ENCODE data around the gene NKX2-8. TPM values are rescaled to one million over a fixed set of nuclear protein-coding genes. Genes with fewer than 3 reads are reported as not detected.
"Not testable (repeated sequence)": the region's sequence is repeated elsewhere in the genome, so short reads cannot be mapped to it uniquely, and the experiment has no call there.

The NKX2-8 gene
- total RNA-seq, 2 donors from 2014 or later, result not detected

DNA sequence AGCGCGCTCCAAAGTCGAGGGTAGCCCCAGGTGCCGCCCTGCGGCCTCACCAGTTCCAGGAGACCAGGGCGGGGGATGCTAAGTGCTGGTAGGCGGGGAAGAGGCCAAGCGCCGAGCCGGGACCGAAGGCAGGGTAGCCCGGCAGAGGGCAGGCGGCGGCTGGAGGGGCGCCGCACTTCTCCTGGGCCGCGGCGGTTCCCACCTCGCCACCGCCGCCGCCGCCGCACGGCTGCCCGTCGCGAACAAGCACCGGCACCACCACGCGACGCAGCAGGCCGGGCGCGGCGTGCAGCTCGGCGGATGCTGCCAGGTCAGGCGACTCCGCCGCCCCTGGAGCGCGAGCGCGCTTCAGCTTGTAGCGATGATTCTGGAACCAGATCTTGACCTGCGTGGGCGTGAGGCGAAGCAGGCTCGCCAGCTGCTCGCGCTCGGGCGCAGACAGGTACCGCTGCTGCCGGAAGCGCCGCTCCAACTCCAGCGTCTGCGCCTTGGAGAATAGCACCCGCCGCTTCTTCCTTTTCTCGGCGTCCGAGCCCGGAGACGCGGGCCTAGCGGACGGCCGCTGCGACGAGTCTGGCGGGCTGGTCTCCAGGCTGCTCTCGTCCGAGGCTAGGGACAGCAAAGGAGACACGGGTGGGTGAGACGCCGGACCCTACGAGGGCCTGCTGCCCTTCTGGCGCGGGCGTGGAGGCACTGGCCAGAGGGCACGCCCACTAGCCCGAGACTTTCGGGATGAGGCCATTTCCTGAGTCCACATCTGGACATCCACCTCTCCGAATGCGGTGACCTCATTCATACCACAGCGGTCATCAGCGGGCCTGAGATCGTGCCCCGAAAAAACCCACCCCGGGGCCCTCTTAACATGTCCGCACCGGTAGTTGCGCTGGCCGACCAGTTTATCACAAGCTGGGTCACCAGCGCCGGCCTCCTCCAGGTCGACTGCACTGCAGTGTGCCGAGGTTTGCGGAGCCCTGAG, 1.3 kb downstream of the NKX2-8 start:
- ATAC-seq (peak; percentile 68), DNase-seq (peak in 1 of 2 donors; percentile 30)
- intact Hi-C loops (cut with DNase I, micrococcal nuclease), result no loop called here

GRCh38 chr14:36580141-36580855, 2.1 kb downstream of the NKX2-8 start:
- ATAC-seq, result no peak

DNA sequence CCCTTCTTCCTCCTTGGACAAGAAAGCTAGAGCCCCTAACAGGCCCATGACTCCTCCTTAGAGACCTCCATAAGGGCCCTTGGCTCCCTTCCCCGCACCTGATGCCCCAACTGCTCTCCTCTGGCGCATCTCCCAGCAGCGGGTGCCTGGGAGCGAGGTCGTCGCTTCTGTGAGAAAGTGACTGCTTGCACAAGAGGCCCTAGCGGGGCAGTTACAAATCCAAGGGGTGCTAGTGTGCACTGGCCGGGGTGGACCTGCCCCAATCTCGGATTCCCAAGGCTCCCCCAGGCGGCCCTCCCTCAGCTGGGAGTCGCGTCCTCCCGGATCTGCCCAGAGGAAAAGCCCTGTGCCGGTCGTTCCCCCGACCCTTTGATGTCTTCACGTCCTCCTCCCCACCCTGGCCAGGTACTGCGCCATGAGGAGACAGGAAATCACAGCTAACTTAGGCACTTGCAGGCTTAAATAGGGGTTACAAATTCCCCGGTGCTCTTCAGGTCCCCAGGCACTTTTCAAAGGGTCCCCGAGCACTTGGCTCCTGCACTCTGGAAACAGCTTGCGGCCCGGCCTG, 2.8 kb downstream of the NKX2-8 start:
- no peak for DNase-seq
- ATAC-seq, result no peak

More at GRCh38 chr14:36580141-36580855, 2.1 kb downstream of the NKX2-8 start:
- no peak for DNase-seq
- intact Hi-C loops (cut with DNase I, micrococcal nuclease), result no loop called here

DNA sequence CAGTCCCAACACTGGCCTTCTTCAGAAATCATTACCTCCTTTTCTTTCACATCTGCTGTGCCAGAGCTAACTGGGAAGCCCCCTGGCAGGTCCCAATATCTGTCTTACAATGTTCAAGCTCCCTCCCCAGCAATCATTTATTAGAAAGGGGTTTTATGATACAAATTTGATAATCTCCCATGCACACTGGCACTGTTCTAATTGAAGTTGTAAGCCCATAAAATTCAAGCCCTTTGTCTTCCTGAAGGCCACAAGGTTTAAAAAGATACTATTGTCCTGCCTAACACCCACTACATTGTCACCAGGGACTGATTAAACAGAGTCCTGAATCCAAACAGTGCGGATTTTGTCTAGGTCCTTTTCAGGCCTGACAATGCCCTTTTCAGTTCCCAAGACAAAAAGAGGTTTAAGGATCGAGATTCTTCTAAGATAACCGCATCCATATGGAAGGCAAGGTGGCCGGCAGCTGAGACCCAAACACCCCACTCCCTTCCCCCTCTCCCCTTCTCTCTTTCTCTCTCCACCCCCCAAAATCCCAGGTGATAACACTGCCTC, 3.3 kb downstream of the NKX2-8 start:
- no peak for DNase-seq
- ATAC-seq, result no peak
- intact Hi-C loops (cut with DNase I, micrococcal nuclease), result no loop called here

More for the DNA sequence above, 2.8 kb downstream of the NKX2-8 start:
- intact Hi-C loops (cut with DNase I, micrococcal nuclease), result no loop called here

GRCh38 chr14:36570065-36570464, 12.3 kb downstream of the NKX2-8 start:
- ATAC-seq, result no peak
- intact Hi-C loops (cut with DNase I, micrococcal nuclease), result no loop called here
- DNase-seq, result no peak

DNA sequence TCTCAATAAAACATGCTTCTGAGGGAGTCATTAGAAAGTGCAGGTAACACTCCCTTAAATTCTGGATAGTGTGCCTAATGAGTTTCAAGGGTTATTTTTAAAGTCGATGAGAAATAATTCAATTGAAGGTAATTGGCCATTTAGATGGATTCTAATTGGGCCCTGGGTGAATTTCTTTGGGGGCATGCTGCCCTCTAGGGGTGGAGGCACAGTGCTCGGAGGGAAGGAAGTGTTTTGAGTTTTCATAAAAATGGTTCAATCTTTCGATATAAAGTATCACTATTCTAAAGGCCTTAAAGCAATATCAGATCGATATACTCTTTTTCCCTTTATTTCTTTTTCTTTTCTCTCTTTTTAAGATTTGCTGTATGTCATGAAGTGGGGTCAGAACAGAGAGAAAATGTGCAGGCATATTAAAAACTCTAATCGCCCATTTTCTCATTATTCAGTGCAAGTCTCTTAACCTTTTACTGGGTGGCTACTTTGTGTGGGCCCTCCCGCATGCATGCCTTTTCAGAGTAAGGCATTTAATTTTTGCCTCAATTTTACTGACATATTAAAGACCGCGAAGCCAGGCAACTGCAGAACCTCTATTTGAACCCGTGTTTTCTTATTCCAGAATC, 25.5 kb downstream of the NKX2-8 start:
- ATAC-seq, result peak; percentile 42
- intact Hi-C loops (cut with DNase I, micrococcal nuclease), result no loop called here

GRCh38 chr14:36555998-36556743, 26.2 kb downstream of the NKX2-8 start:
- ATAC-seq (no peak), DNase-seq (no peak)
- intact Hi-C loops (cut with DNase I, micrococcal nuclease), result no loop called here

More for the DNA sequence above, 25.5 kb downstream of the NKX2-8 start:
- peak in 1 of 2 donors; percentile 28 for DNase-seq

DNA sequence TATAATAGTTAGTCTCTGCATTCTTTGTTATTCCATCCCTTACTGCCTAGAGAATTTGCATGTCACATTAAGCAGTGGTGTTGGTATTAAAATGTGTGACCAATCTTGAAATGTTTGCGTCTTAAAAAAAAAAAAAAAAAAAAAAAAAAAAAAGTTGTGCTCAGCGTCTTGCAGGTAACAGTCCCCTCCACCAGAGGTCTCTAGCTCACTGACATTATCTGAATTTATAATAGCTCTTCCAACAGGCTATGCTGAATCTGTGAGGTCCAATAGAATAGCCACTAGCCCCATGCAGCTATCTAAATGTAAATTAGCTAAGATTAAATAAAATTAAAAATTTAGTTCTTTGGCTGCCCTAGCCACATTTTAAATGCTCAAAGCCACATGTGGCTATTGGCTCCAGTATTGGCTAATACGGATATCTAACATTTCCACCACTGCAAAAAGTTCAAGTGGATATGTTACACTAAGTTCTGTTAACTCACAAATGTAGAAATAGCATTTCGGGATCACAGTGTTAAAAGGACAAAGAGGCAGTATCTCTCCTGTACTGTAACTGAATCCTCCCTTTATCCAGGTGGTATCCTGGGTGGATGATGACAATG, 28.7 kb downstream of the NKX2-8 start:
- intact Hi-C loops (cut with DNase I, micrococcal nuclease), result no loop called here
- ATAC-seq, result peak; percentile 60
- peak in 1 of 2 donors; percentile 13 for DNase-seq

GRCh38 chr14:36550899-36551298, 31.5 kb downstream of the NKX2-8 start:
- DNase-seq, result no peak
- ATAC-seq, result no peak
- intact Hi-C loops (cut with DNase I, micrococcal nuclease), result no loop called here

DNA sequence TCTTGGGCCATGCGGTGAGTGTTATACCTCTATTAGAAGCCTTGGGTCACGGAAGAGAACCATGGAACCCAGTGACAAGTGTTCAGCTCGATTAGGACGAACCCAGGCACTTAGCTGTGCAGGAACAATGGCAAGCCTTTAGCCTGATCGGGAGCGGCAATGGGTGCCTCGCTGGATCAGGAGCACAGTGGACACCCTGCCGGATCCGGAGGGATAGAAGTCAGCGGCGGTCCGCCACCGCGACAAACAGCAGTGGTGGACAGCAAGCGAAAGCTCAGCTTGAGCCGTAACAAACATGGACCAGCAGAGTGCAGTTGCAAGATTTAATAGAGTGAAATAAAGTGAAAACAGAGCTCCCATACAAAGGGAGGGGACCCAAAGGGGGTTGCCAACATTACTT, 38.1 kb downstream of the NKX2-8 start:
- intact Hi-C loops (cut with DNase I, micrococcal nuclease); DNase-seq; ATAC-seq: not testable (repeated sequence)

- ATAC-seq (no peak), DNase-seq (no peak)
- intact Hi-C loops (cut with DNase I, micrococcal nuclease), result no loop called here
Observed at GRCh38 chr14:36538051-36538450, 44.4 kb downstream of the NKX2-8 start.

Other genes starting within 250 kb of the NKX2-8 start
- gene NKX2-1, start 62.4 kb downstream of the NKX2-8 start, total RNA-seq, result not detected
- gene PAX9, start 79.2 kb upstream of the NKX2-8 start, total RNA-seq, result under 1 TPM; 0.22 to 0.24 TPM

All from left colon (tissue), 2 donors.